ENCODE measurements around the gene KCNH3.

Gene KCNH3

GRCh38 chr12:49548481-49548821, 9.6 kb downstream of the KCNH3 start:
- no peak for DNase-seq

DNA sequence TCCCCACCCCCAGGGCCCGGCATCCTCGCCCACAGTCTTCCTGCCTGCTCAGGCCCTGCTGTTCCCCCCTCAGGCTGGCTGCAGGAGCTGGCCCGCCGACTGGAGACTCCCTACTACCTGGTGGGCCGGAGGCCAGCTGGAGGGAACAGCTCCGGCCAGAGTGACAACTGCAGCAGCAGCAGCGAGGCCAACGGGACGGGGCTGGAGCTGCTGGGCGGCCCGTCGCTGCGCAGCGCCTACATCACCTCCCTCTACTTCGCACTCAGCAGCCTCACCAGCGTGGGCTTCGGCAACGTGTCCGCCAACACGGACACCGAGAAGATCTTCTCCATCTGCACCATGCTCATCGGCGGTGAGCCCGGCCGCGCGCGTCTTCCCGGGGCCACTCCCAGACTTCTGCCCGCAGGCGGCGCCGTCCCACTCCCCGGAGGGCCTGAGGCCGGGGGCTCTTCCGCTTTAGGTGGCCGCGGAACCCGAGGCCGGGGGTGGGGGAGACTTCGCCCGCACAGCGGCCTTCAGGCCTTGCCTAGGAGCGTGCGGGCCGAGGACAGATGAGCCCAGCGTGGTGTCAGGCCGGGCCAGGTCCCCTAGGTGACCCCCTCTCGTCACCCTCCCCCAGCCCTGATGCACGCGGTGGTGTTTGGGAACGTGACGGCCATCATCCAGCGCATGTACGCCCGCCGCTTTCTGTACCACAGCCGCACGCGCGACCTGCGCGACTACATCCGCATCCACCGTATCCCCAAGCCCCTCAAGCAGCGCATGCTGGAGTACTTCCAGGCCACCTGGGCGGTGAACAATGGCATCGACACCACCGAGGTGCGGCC, 10.2 kb downstream of the KCNH3 start:
- no peak for DNase-seq

DNA sequence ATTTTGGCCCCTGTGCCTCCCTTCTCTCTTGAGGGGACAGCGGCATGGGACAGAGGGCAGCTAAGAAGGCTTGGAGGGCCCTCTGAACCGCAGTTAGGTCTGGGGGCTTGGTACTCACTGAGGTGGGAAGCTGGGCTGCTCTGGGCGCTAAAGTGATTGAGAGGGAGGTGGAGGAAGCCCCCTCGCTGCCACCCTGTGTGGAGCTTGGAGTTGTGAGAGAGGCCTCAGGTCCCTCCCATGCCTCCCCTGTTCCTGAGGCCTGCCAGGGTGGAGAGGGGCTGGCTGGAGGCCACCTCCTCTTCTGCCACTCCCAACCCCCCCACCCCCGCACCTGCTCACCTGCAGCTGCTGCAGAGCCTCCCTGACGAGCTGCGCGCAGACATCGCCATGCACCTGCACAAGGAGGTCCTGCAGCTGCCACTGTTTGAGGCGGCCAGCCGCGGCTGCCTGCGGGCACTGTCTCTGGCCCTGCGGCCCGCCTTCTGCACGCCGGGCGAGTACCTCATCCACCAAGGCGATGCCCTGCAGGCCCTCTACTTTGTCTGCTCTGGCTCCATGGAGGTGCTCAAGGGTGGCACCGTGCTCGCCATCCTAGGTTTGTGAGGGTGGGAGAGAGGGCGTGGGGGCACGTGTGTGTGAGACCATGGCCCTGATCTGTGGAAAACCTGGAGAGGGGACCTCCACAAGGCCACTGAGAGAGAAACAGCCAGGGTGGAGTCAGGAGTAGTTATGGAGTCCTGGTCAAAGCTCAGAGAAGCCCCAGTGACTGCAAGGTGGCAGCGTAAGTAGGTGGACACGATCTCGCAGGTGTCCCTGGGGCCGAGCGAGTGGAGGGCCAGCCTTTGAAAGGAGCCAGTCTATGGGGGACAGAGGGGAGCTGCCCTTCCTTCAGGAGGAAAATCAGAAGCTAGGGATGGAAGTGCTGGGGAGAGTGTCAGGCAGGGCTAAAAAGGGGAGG, 11.2 kb downstream of the KCNH3 start:
- DNase-seq: no peak

GRCh38 chr12:49550693-49551252, 11.9 kb downstream of the KCNH3 start:
- DNase-seq: no peak

DNA sequence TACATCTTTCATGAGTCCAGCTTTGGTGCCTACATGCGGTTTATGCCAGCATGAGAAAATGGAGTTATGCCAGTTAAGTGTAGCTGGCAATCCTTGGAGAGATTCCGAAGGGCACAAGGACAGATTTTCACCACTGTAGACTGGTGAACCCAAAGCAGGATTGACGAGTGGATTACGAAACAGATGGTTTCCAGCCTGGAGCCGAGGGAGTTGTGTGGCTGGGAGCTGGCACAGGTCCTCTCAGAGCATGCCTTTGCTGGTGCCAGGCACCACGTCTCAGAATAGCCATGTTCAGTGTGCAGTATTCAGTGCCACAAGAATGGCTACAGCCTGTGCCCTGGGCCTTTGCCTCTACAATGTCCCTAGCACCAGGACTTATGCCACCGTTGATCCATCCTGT, 13.2 kb downstream of the KCNH3 start:
- no peak for DNase-seq

GRCh38 chr12:49552425-49552824, 13.6 kb downstream of the KCNH3 start:
- no peak for DNase-seq

DNA sequence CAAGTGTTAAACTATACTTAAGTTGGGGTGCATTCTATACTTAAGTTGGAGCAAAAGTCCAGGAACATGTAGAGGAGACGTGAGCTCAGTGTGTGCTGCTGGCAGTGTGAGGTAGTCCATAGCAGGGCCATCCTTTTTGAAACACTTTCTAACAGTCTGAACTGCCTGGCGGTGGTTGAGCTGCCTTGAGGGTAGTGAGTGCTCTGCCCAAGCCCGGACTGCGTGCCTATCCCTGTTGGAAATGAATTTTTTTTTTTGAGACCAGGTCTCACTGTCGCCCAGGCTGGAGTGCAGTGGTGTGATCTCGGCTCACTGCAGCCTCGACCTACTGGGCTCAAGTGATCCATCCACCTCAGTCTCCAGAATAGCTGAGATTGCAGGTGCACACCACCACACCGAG, 14.1 kb downstream of the KCNH3 start:
- DNase-seq: no peak

GRCh38 chr12:49553512-49554088, 14.8 kb downstream of the KCNH3 start:
- DNase-seq: no peak

DNA sequence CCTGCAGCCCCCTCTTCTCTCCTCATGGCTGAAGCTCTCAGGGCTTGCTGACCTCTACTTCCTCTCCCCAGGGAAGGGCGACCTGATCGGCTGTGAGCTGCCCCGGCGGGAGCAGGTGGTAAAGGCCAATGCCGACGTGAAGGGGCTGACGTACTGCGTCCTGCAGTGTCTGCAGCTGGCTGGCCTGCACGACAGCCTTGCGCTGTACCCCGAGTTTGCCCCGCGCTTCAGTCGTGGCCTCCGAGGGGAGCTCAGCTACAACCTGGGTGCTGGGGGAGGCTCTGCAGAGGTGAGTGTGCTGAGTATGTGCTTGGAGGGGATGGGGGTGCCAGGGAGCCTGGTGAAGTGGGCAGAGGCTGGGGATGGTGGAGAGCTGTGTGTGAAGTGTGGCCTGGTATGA, 15.4 kb downstream of the KCNH3 start:
- DNase-seq: no peak

- no peak for DNase-seq
Measured at GRCh38 chr12:49555631-49556390, 17.0 kb downstream of the KCNH3 start.

- no peak for DNase-seq
Measured at GRCh38 chr12:49556391-49557186, 17.8 kb downstream of the KCNH3 start.

GRCh38 chr12:49557187-49557916, 18.5 kb downstream of the KCNH3 start:
- no peak for DNase-seq

DNA sequence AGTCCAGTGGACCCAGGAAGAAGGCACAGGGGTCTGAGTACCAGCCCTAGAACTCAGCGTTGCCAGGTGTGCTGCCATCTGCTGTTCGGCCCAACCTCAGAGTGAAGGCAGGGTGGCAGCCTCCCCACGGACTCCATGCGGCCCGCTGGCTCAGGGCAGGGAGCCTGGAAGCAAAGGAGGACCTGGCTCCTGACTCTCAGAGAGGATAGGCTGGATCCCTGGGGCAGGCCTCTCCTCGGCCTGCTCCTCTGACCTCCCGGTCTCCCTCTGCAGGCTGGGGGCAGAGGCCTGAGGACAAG, 19.0 kb downstream of the KCNH3 start:
- no peak for DNase-seq

DNA sequence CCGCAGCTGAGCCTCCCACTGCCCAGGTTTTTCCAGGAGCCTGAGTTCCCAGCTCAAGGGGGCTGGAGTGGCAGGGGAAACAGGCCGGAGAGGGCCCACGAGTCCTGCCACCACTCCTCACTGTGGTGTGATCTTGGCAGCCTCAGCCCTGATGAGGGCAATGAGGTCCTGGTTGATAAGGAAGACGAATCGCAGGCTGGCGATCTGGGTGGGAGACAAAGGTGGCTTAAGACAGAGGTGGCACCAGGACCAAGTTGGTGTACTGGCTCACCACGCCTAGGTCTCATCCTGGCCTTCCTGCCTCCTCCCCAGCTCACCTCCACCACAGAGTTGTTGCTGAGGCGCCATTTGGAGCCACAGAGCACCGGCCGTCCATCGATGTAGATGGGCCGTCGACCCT, 19.7 kb downstream of the KCNH3 start:
- DNase-seq: no peak

- no peak for DNase-seq
Measured at GRCh38 chr12:49559011-49559675, 20.3 kb downstream of the KCNH3 start.

DNA sequence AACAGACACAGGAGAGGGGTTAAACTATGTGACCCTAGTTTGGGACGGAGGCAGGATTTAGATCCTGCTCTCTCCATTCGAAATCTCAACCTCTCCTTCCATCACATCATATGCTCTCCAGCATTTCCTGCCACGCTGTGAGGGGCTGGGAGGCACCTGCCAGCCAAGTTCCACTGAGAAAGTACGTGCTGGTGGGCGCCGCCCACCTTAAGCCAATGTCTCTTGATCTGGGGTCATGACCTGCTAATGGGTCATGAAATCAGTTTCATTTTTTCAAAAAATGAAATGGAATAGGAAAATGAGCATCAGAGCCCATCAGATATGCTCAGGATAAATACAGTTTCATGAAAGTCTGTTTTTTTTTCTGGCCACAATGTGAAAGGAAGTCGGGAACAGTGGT, 21.9 kb downstream of the KCNH3 start:
- DNase-seq: no peak

DNA sequence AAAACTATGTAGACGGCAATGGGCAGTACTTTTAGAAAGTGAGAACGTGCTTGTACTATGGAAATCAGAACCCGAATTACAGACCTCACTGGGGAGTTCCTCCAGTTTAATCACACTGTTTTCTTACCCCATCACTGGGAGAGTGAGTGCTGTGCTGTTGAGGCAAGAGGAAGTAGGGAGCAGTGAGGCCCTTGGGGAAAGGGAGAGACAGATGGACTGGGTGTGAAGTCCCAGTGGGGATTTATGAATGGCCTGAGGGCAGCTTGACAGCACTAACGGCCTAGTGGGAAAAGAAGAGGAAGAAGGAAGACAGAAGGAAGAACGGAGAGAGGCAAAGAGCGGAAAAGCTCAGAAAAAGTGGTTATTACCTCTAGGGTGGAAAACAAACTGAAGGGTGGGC, 23.4 kb downstream of the KCNH3 start:
- no peak for DNase-seq

DNA sequence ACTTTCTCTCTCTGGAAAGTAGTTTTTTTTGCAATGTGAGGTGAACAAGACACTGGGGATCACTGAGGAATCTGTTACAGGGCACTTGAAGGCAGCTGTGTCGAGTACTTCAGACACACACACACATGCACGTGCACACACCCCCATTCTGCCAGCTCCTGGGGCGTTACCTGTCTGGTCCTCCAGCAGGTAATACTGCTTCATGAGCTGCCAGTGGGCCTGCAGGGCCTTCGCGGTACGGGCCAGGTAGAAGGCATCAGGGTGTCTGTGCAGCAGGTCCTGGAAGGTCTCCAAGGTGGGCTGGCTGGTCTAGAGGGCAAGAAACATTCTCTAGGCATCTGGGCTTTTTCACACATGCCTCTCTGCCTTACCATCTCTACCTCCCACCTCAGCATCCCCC, 24.0 kb downstream of the KCNH3 start:
- DNase-seq: no peak

GRCh38 chr12:49563951-49564685, 25.3 kb downstream of the KCNH3 start:
- no peak for DNase-seq

Measured in activated CD4-positive, alpha-beta T cell treated with anti-CD3 and anti-CD28 coated beads for 1 hour (primary cell).